ENCODE results near the gene THSD4. TPM values are rescaled to one million over a fixed set of nuclear protein-coding genes. Genes with fewer than 3 reads are reported as not detected.

Gene THSD4
- total and polyA plus RNA-seq, 5 donors from 2014 or later, result not detected

DNA sequence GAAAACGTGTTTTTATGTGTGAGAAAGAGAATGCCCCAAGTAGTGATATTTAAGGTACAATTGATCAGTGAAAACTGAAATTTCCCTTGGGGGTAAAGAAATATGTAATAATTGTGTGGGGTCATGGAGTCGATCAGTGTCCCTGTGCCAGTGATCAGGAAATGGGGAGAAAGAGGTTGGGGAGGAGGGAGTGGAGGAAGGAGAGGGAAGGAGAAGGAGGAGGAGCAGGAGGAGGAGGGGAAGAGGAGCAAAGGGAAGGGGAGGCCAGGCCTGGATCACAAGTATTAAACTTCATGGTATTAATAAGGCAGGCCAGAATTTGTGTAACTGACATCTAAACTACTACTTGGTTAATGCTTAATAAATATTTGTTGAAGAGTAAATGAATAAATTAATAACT, 30.4 kb downstream of the THSD4 start:
- Mint-ChIP-seq H3K27ac (no peak overlapping the region), H3K4me3 (no peak overlapping the region), H3K36me3 (no peaks in the 10 kb centered on the region), H3K4me1 (no peaks in the 10 kb centered on the region), H3K9me3 (peaks cover 0 to 3% (median 0%) of the 10 kb centered on the region in 7 donors), H3K27me3 (peaks cover 22% of the 10 kb centered on the region)
- Histone ChIP-seq H3K27ac (ENCODE audit: insufficient read depth, low read length, poor library complexity, severe bottlenecking) (no peak overlapping the region), H3K36me3 (ENCODE audit: control insufficient read depth, insufficient read depth, low read length) (no peaks in the 10 kb centered on the region), H3K4me3 (ENCODE audit: low read depth, low read length) (no peak overlapping the region), H3K4me1 (ENCODE audit: control insufficient read depth, insufficient read depth, low read length, poor library complexity, severe bottlenecking) (no peaks in the 10 kb centered on the region), H3K27me3 (ENCODE audit: control insufficient read depth, insufficient read depth, low read length) (no peaks in the 10 kb centered on the region), H3K9me3 (ENCODE audit: control insufficient read depth in 2 of 2, low read length in 2 of 2) (no peaks in the 10 kb centered on the region)
- DNase-seq (no peak), ATAC-seq (ENCODE audit: low read depth in 2 of 2) (no peak)

DNA sequence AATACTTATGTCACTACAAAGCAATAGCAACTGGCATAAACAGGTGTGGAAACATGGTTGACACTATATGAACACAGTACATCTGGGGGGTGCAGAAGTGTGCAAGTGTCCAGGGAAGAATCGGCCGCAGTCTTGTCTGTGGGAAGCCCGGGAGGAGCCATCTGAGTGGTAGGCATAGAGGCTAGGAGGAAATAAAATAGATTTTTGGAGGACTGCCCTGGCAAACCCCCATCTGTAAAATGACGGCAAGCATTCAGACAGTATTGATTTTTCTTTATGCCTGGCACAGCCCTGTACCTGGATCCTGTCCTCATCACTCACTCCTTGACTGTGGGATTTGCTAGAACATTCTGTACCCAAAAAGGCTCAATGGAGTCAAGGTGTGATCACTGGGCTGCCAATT, 31.3 kb downstream of the THSD4 start:
- H3K27me3 ChIP-seq (ENCODE audit: control insufficient read depth, insufficient read depth, low read length), result no peaks in the 10 kb centered on the region
- Mint-ChIP-seq H3K4me1 (no peaks in the 10 kb centered on the region), H3K4me3 (no peak overlapping the region), H3K27ac (no peak overlapping the region), H3K27me3 (peaks cover 22% of the 10 kb centered on the region), H3K36me3 (no peaks in the 10 kb centered on the region), H3K9me3 (peaks cover 0 to 2% (median 0%) of the 10 kb centered on the region in 7 donors)
- H3K36me3 ChIP-seq (ENCODE audit: control insufficient read depth, insufficient read depth, low read length), result no peaks in the 10 kb centered on the region
- no peaks in the 10 kb centered on the region for H3K4me1 ChIP-seq (ENCODE audit: control insufficient read depth, insufficient read depth, low read length, poor library complexity, severe bottlenecking)
- no peak overlapping the region for H3K27ac ChIP-seq (ENCODE audit: insufficient read depth, low read length, poor library complexity, severe bottlenecking)
- DNase-seq (no peak), ATAC-seq (ENCODE audit: low read depth in 2 of 2) (no peak)
- H3K4me3 ChIP-seq (ENCODE audit: low read depth, low read length), result no peak overlapping the region
- no peaks in the 10 kb centered on the region for H3K9me3 ChIP-seq (ENCODE audit: control insufficient read depth in 2 of 2, low read length in 2 of 2)

DNA sequence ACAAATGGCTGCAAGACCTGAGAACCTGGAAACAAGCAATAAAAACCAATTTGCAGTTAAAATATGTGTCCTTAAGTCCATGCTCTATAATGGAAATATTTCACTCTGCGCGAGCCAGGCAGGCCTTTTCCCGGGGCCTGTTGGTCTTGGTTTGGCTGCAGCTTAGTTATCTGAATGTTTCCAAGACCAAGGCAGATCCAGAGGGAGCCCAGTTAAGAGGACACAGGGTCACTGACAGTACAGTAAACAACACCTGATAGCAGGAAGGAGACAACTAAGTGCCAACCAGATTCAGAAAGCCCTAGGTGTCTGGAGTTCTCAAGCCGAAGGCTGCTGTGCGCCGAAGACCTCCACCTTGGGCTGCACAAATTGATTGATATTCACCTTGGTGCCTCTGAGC, 32.8 kb downstream of the THSD4 start:
- no peak for ATAC-seq (ENCODE audit: low read depth in 2 of 2)
- Mint-ChIP-seq H3K27ac (no peak overlapping the region), H3K4me1 (no peaks in the 10 kb centered on the region), H3K4me3 (no peak overlapping the region), H3K36me3 (no peaks in the 10 kb centered on the region), H3K9me3 (peaks cover 0 to 2% (median 0%) of the 10 kb centered on the region in 7 donors), H3K27me3 (peaks cover 22% of the 10 kb centered on the region)
- no peak for DNase-seq
- Histone ChIP-seq H3K4me1 (ENCODE audit: control insufficient read depth, insufficient read depth, low read length, poor library complexity, severe bottlenecking) (no peaks in the 10 kb centered on the region), H3K36me3 (ENCODE audit: control insufficient read depth, insufficient read depth, low read length) (no peaks in the 10 kb centered on the region), H3K9me3 (ENCODE audit: control insufficient read depth in 2 of 2, low read length in 2 of 2) (no peaks in the 10 kb centered on the region), H3K4me3 (ENCODE audit: low read depth, low read length) (no peak overlapping the region), H3K27me3 (ENCODE audit: control insufficient read depth, insufficient read depth, low read length) (no peaks in the 10 kb centered on the region), H3K27ac (ENCODE audit: insufficient read depth, low read length, poor library complexity, severe bottlenecking) (no peak overlapping the region)

- no peaks in the 10 kb centered on the region for H3K9me3 ChIP-seq (ENCODE audit: control insufficient read depth in 2 of 2, low read length in 2 of 2)
- no peak overlapping the region for H3K27ac Mint-ChIP-seq
- ATAC-seq (ENCODE audit: low read depth in 2 of 2), result no peak
- no peaks in the 10 kb centered on the region for H3K27me3 ChIP-seq (ENCODE audit: control insufficient read depth, insufficient read depth, low read length)
- no peak overlapping the region for H3K4me3 Mint-ChIP-seq
- no peaks in the 10 kb centered on the region for H3K36me3 Mint-ChIP-seq
- H3K4me1 Mint-ChIP-seq, result no peaks in the 10 kb centered on the region
- H3K9me3 Mint-ChIP-seq, result peaks cover 0 to 2% (median 0%) of the 10 kb centered on the region in 7 donors
- H3K27ac ChIP-seq (ENCODE audit: insufficient read depth, low read length, poor library complexity, severe bottlenecking), result no peak overlapping the region
- H3K36me3 ChIP-seq (ENCODE audit: control insufficient read depth, insufficient read depth, low read length), result no peaks in the 10 kb centered on the region
- no peak for DNase-seq
- H3K4me1 ChIP-seq (ENCODE audit: control insufficient read depth, insufficient read depth, low read length, poor library complexity, severe bottlenecking), result no peaks in the 10 kb centered on the region
- no peak overlapping the region for H3K4me3 ChIP-seq (ENCODE audit: low read depth, low read length)
- H3K27me3 Mint-ChIP-seq, result peaks cover 11% of the 10 kb centered on the region
Measured at GRCh38 chr15:71149646-71150557, 34.6 kb downstream of the THSD4 start.

DNA sequence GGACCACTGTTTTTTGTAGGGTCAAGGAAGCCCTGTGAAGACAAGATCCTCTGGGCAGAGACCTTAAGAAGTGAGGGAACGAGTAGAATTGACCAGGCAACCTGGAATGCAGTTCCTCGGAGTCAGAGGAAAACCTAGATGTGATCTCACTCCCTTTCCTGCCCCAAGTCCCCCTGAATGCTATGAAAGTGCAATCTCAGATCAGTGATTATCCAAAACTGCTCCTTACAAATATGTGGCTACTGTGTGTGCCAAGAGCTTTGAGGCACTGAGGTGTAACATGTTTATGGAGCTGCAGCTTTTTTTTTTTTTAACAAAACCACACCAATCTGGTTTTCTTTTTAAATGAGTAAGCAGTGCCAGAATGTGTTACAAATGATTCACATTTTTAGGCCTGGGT, 35.8 kb downstream of the THSD4 start:
- Histone ChIP-seq H3K9me3 (ENCODE audit: control insufficient read depth in 2 of 2, low read length in 2 of 2) (no peaks in the 10 kb centered on the region), H3K27me3 (ENCODE audit: control insufficient read depth, insufficient read depth, low read length) (no peaks in the 10 kb centered on the region), H3K27ac (ENCODE audit: insufficient read depth, low read length, poor library complexity, severe bottlenecking) (no peak overlapping the region), H3K36me3 (ENCODE audit: control insufficient read depth, insufficient read depth, low read length) (no peaks in the 10 kb centered on the region), H3K4me3 (ENCODE audit: low read depth, low read length) (no peak overlapping the region), H3K4me1 (ENCODE audit: control insufficient read depth, insufficient read depth, low read length, poor library complexity, severe bottlenecking) (no peaks in the 10 kb centered on the region)
- DNase-seq (no peak), ATAC-seq (ENCODE audit: low read depth in 2 of 2) (no peak)
- Mint-ChIP-seq H3K9me3 (peaks cover 0 to 2% (median 0%) of the 10 kb centered on the region in 7 donors), H3K27me3 (peaks cover 4% of the 10 kb centered on the region), H3K36me3 (no peaks in the 10 kb centered on the region), H3K4me1 (no peaks in the 10 kb centered on the region), H3K27ac (no peak overlapping the region), H3K4me3 (no peak overlapping the region)

DNA sequence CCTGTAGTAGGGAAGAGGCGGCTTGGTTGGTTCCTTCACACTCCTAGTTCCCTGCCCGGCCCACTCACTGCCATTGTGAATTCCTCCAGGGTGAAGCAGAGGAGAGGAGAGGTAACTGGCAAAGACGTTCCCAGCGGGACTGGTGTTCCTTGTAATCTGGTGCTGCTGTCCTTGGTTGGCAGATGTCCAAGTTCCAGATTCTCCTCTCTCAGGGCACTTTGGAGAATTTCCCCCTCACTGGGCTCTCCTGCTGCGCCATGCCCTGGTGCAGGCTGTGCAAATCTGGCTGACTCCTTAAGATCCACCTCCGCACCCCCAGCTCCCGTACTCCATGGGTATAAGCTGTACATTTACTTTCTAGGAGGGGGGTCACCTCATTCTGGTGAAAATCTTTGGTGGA, 37.3 kb downstream of the THSD4 start:
- no peaks in the 10 kb centered on the region for H3K36me3 Mint-ChIP-seq
- Histone ChIP-seq H3K27me3 (ENCODE audit: control insufficient read depth, insufficient read depth, low read length) (no peaks in the 10 kb centered on the region), H3K27ac (ENCODE audit: insufficient read depth, low read length, poor library complexity, severe bottlenecking) (no peak overlapping the region), H3K9me3 (ENCODE audit: control insufficient read depth in 2 of 2, low read length in 2 of 2) (no peaks in the 10 kb centered on the region), H3K4me3 (ENCODE audit: low read depth, low read length) (no peak overlapping the region), H3K4me1 (ENCODE audit: control insufficient read depth, insufficient read depth, low read length, poor library complexity, severe bottlenecking) (no peaks in the 10 kb centered on the region), H3K36me3 (ENCODE audit: control insufficient read depth, insufficient read depth, low read length) (no peaks in the 10 kb centered on the region)
- DNase-seq (no peak), ATAC-seq (ENCODE audit: low read depth in 2 of 2) (no peak)
- H3K27me3 Mint-ChIP-seq, result no peaks in the 10 kb centered on the region
- H3K27ac Mint-ChIP-seq, result no peak overlapping the region
- no peaks in the 10 kb centered on the region for H3K4me1 Mint-ChIP-seq
- no peak overlapping the region for H3K4me3 Mint-ChIP-seq
- peaks cover 0 to 3% (median 0%) of the 10 kb centered on the region in 7 donors for H3K9me3 Mint-ChIP-seq

DNA sequence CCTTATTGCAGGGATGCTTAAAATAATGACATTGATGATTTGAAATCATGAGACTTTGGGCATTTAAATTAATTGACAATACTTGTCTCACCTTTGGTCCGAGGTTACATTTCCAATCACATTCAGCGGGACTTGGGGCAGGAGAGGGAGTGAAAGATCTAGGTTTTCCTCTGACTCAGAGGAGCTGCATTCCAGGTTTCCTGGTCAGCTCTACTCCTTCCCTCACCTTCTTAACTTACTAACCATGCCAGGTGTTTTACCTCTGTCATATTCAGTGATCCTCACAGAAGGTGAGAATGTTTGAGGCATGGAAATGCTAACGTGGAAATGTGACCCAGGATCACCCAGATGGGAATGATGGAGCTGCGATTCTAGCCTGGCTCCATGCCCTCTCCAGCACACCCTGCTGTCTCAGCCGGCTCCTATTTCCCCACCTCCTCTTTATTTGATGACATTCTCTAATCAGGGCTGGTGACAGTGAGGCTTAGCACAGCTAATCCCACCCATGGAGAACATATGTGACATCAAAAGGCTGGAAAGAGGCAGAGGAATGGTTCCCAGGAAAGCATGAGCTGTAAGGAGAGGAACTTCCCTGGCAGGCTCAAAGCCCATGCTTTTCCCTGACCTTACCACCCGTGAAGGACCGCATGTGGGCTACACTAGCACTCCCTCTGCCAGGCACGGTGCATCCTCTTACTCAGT, 38.7 kb downstream of the THSD4 start:
- H3K4me3 ChIP-seq (ENCODE audit: low read depth, low read length), result no peak overlapping the region
- Mint-ChIP-seq H3K4me3 (no peak overlapping the region), H3K36me3 (no peaks in the 10 kb centered on the region), H3K27ac (no peak overlapping the region), H3K4me1 (no peaks in the 10 kb centered on the region), H3K27me3 (no peaks in the 10 kb centered on the region), H3K9me3 (peaks cover 0 to 3% (median 0%) of the 10 kb centered on the region in 7 donors)
- no peaks in the 10 kb centered on the region for H3K9me3 ChIP-seq (ENCODE audit: control insufficient read depth in 2 of 2, low read length in 2 of 2)
- no peak overlapping the region for H3K27ac ChIP-seq (ENCODE audit: insufficient read depth, low read length, poor library complexity, severe bottlenecking)
- no peaks in the 10 kb centered on the region for H3K4me1 ChIP-seq (ENCODE audit: control insufficient read depth, insufficient read depth, low read length, poor library complexity, severe bottlenecking)
- H3K36me3 ChIP-seq (ENCODE audit: control insufficient read depth, insufficient read depth, low read length), result no peaks in the 10 kb centered on the region
- DNase-seq (no peak), ATAC-seq (ENCODE audit: low read depth in 2 of 2) (no peak)
- no peaks in the 10 kb centered on the region for H3K27me3 ChIP-seq (ENCODE audit: control insufficient read depth, insufficient read depth, low read length)
